Nephron (organoid): Measurements from ENCODE around the gene OBSCN.

Experiments
- H3K27ac Mint-ChIP-seq, 3 experiments: 2 replicates each; pipeline ENCODE4 v1.8.0; 2020; ENCODE audit warnings: mixed read lengths in 3 of 3, mild to moderate bottlenecking in 2 of 3, moderate library complexity in 1 of 3
- H3K27me3 Mint-ChIP-seq: 2 replicates; pipeline ENCODE4 v1.8.0; 2021; ENCODE audit warnings: low read depth, mild to moderate bottlenecking, moderate library complexity, mixed read lengths
- H3K36me3 Mint-ChIP-seq: 2 replicates; pipeline ENCODE4 v1.8.0; 2020; ENCODE audit warnings: low read depth, mixed read lengths
- H3K4me1 Mint-ChIP-seq: 2 replicates; pipeline ENCODE4 v1.8.0; 2020; ENCODE audit warnings: mixed read lengths
- H3K4me3 Mint-ChIP-seq, 3 experiments: 2 replicates each; pipeline ENCODE4 v1.8.0; 2020; ENCODE audit warnings: mild to moderate bottlenecking in 3 of 3, mixed read lengths in 3 of 3, moderate library complexity in 2 of 3
- H3K9me3 Mint-ChIP-seq: 2 replicates; pipeline ENCODE4 v1.8.0; 2020; ENCODE audit warnings: mixed read lengths
- TF ChIP-seq, protein P1 (sequence below), 3 experiments: fragments of 200-600 bp; sonication (generic); IDR thresholded peaks; one replicate each; pipeline ENCODE4 v1.5.0; 2021; ENCODE audit warnings: antibody characterized with exemption in 3 of 3; ENCODE audit not compliant: unreplicated experiment in 3 of 3

OBSCN gene

DNA sequence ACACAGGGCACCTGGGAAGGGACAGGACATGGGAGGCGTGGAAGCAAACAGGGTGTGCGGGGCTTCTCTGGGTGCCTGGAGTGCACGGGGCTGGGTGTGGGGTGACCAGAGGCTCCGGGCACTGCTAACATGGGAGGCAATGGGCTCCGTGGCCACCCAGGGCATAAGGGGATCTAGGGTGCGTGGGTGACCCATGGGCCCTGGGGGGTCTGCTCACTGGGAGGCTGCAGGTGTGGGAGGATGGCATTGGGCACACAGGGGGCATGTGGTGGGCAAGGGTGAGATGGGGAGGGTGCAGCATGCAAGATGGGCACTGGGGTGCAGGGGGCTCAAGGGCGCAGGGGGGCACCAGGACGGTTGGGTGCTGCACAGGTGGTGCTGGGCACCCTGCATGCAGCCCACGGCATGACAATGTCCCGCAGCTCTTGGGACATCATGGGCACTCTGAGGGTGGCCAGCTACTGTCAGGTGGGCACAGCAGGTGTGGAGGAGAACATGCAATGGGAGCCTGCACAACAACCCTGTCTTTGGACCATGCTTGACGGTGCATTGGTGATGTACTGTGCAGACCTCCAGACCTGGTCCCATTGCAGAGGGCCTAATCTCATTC, 183.7 kb downstream of the OBSCN start:
- TF ChIP-seq, protein P1, sequence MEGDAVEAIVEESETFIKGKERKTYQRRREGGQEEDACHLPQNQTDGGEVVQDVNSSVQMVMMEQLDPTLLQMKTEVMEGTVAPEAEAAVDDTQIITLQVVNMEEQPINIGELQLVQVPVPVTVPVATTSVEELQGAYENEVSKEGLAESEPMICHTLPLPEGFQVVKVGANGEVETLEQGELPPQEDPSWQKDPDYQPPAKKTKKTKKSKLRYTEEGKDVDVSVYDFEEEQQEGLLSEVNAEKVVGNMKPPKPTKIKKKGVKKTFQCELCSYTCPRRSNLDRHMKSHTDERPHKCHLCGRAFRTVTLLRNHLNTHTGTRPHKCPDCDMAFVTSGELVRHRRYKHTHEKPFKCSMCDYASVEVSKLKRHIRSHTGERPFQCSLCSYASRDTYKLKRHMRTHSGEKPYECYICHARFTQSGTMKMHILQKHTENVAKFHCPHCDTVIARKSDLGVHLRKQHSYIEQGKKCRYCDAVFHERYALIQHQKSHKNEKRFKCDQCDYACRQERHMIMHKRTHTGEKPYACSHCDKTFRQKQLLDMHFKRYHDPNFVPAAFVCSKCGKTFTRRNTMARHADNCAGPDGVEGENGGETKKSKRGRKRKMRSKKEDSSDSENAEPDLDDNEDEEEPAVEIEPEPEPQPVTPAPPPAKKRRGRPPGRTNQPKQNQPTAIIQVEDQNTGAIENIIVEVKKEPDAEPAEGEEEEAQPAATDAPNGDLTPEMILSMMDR (IDR thresholded peaks at IDR 0.05; ENCODE audit: unreplicated experiment in 3 of 3) = no peak

GRCh38 chr1:228392111-228392936, 184.5 kb downstream of the OBSCN start:
- no peak overlapping the region for H3K27ac Mint-ChIP-seq
- H3K4me3 Mint-ChIP-seq = no peak overlapping the region
- H3K4me1 Mint-ChIP-seq = no peaks in the 10 kb centered on the region
- TF ChIP-seq, protein P1 (IDR thresholded peaks at IDR 0.05; ENCODE audit: unreplicated experiment in 3 of 3) = no peak
- peaks cover 3% of the 10 kb centered on the region for H3K27me3 Mint-ChIP-seq
- no peaks in the 10 kb centered on the region for H3K9me3 Mint-ChIP-seq
- peaks cover 13% of the 10 kb centered on the region for H3K36me3 Mint-ChIP-seq

More for the DNA sequence above, 183.7 kb downstream of the OBSCN start:
- Mint-ChIP-seq H3K27ac (no peak overlapping the region), H3K4me1 (no peaks in the 10 kb centered on the region), H3K4me3 (no peak overlapping the region), H3K36me3 (peaks cover 12% of the 10 kb centered on the region), H3K9me3 (no peaks in the 10 kb centered on the region), H3K27me3 (peaks cover 4% of the 10 kb centered on the region)

DNA sequence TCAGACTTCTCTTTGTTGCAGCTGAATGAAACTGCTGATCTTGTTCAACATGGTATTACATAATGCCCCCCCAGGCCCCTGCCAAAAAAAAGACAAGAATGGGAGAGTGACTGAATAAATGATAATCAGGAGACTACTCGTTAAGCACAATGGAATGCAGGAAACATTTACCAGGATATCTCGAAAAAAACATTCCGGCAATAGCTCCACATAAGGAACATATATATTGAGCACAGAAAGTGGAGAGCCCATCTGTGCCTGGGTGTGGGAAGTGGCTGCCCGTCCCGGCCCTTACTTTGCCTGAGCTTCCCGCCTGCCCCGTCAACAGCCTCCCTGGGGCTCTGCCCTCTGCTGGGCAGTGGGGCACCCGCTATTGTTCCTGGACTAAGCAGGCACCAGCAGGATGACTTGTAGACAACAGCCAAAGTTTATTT, 185.4 kb downstream of the OBSCN start:
- H3K4me1 Mint-ChIP-seq = no peaks in the 10 kb centered on the region

GRCh38 chr1:228393811-228394570, 186.1 kb downstream of the OBSCN start:
- H3K4me3 Mint-ChIP-seq = no peak overlapping the region
- H3K36me3 Mint-ChIP-seq = peaks cover 22% of the 10 kb centered on the region
- no peak overlapping the region for H3K27ac Mint-ChIP-seq
- H3K9me3 Mint-ChIP-seq = no peaks in the 10 kb centered on the region
- H3K4me1 Mint-ChIP-seq = no peaks in the 10 kb centered on the region
- TF ChIP-seq, protein P1 (IDR thresholded peaks at IDR 0.05; ENCODE audit: unreplicated experiment in 3 of 3) = no peak
- no peaks in the 10 kb centered on the region for H3K27me3 Mint-ChIP-seq

More for the DNA sequence above, 185.4 kb downstream of the OBSCN start:
- TF ChIP-seq, protein P1 (IDR thresholded peaks at IDR 0.05; ENCODE audit: unreplicated experiment in 3 of 3) = no peak
- Mint-ChIP-seq H3K27ac (no peak overlapping the region), H3K4me3 (no peak overlapping the region), H3K27me3 (no peaks in the 10 kb centered on the region), H3K36me3 (peaks cover 22% of the 10 kb centered on the region), H3K9me3 (no peaks in the 10 kb centered on the region)

- TF ChIP-seq, protein P1 (IDR thresholded peaks at IDR 0.05; ENCODE audit: unreplicated experiment in 3 of 3) = no peak
- Mint-ChIP-seq H3K36me3 (peaks cover 26% of the 10 kb centered on the region), H3K27me3 (no peaks in the 10 kb centered on the region), H3K9me3 (no peaks in the 10 kb centered on the region), H3K4me1 (no peaks in the 10 kb centered on the region), H3K27ac (no peak overlapping the region), H3K4me3 (no peak overlapping the region)
These were observed 186.9 kb downstream of the OBSCN start for GRCh38 chr1:228394571-228395394.
